GM12891 (cell line): Measurements from ENCODE around the gene HLCS.

Source experiments
- POLR2A ChIP-seq: IDR thresholded peaks from 2 replicates; pipeline ENCODE4 v1.6.1; 2011; ENCODE audit warnings: low read depth, low read length, control low read depth
- POLR2AphosphoS5 ChIP-seq: IDR thresholded peaks from 2 replicates; pipeline ENCODE4 v1.6.1; 2011; ENCODE audit warnings: low read depth, low read length, control low read depth
- POU2F2 ChIP-seq: IDR thresholded peaks from 2 replicates; pipeline ENCODE4 v1.6.1; 2011; ENCODE audit warnings: low read depth, mild to moderate bottlenecking, control low read depth, low read length, moderate library complexity
- SPI1 ChIP-seq: IDR thresholded peaks from 2 replicates; pipeline ENCODE4 v1.6.1; 2011; ENCODE audit warnings: low read depth, low read length, control low read depth
- TAF1 ChIP-seq: IDR thresholded peaks from 2 replicates; pipeline ENCODE4 v1.6.1; 2011; ENCODE audit warnings: low read depth, low read length, control low read depth

DNA sequence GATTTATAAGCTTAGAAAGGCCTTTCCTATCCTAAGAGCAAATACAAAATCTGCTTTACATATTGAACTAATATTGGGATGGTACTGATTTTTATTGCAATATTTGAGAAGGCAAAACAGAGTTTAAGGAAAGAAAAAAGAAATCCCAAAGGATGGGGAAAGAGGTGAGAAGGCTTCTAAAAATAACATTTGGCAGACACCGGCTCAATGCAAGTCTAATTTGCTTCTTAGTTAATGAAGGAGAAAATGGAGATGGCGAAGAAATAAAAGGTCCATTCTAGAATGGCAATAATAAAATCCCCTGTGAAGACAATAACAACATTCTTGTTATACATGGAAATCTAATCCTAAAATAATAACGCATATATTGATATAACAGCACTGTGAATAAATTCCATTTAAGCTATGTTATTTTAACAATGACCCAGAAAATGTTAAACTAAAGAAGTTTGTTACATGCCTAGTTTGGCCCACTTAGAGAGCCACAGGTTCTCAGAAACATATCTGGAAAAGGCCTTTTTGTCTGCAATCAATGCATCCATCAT lies 117.7 kb downstream of the HLCS start:
- TF ChIP-seq POLR2A (no peak), POLR2AphosphoS5 (no peak), SPI1 (no peak), POU2F2 (no peak), TAF1 (no peak)
